Large intestine (tissue), 3 donors: ENCODE results near the gene MYO9B. TPM values are rescaled to one million over a fixed set of nuclear protein-coding genes. Genes with fewer than 3 reads are reported as not detected.
"Not testable (repeated sequence)": the region's sequence is repeated elsewhere in the genome, so short reads cannot be mapped to it uniquely, and the experiment has no call there.

ENCODE experiments used
- DNase-seq, 2 donors: peaks; one replicate each; pipeline versions ENCODE4 v3.0.0 to v3.0.0-alpha.2; 2013
- H3K27ac ChIP-seq: one replicate; pipeline ENCODE4 v1.5.1; 2013; ENCODE audit warnings: low read length
- H3K27me3 ChIP-seq: 2 replicates; pipeline ENCODE4 v1.6.1; 2013; ENCODE audit warnings: low read length; ENCODE audit not compliant: control insufficient read depth, insufficient read depth
- H3K36me3 ChIP-seq: 2 replicates; pipeline ENCODE4 v1.6.1; 2013; ENCODE audit warnings: low read length; ENCODE audit not compliant: control insufficient read depth, insufficient read depth
- H3K4me1 ChIP-seq: one replicate; pipeline ENCODE4 v1.6.1; 2013; ENCODE audit warnings: low read length; ENCODE audit not compliant: control insufficient read depth, insufficient read depth
- H3K4me3 ChIP-seq: one replicate; pipeline ENCODE4 v1.5.1; 2013; ENCODE audit warnings: low read length
- H3K9me3 ChIP-seq: one replicate; pipeline ENCODE4 v1.6.1; 2013; ENCODE audit warnings: mild to moderate bottlenecking, low read depth, low read length, moderate library complexity; ENCODE audit not compliant: control insufficient read depth
- WGBS: methylation state at CpG from one replicate; pipeline ENCODE4 v1.1.5; 2013; ENCODE audit warnings: low lambda C conversion rate; ENCODE audit not compliant: insufficient coverage; 5-methylcytosine and 5-hydroxymethylcytosine counted together
- polyA plus RNA-seq: library from polyadenylated mRNA; unstranded; fragments of 120-200 nt; gene quantifications from one replicate; pipeline ENCODE4 v1.2.1, GENCODE V29; 2013

Gene MYO9B
- polyA plus RNA-seq, 1 donor = 49.8 TPM

- no peaks in the 10 kb centered on the region for H3K27me3 ChIP-seq
- peaks cover 3% of the 10 kb centered on the region for H3K4me1 ChIP-seq
- H3K27ac ChIP-seq = peak overlapping the region; percentile 64
- H3K9me3 ChIP-seq = no peaks in the 10 kb centered on the region
- no peak overlapping the region for H3K4me3 ChIP-seq
- 100% methylated on average over 2 of the region's 23 CpGs for WGBS
- peaks cover 5% of the 10 kb centered on the region for H3K36me3 ChIP-seq
- DNase-seq = peak; percentile 23 to 33
Observed at GRCh38 chr19:17125728-17126677, 50.4 kb downstream of the MYO9B start.

GRCh38 chr19:17127671-17128070 lies 52.1 kb downstream of the MYO9B start:
- Histone ChIP-seq H3K4me3 (no peak overlapping the region), H3K27me3 (no peaks in the 10 kb centered on the region), H3K27ac (no peak overlapping the region), H3K4me1 (peaks cover 3% of the 10 kb centered on the region), H3K36me3 (peaks cover 5% of the 10 kb centered on the region), H3K9me3 (no peaks in the 10 kb centered on the region)
- DNase-seq = no peak
- no CpG with 5 or more reads among the region's 6 CpGs for WGBS

GRCh38 chr19:17128403-17128802 lies 52.8 kb downstream of the MYO9B start:
- WGBS = no CpG with 5 or more reads among the region's 12 CpGs
- no peaks in the 10 kb centered on the region for H3K9me3 ChIP-seq
- peaks cover 3% of the 10 kb centered on the region for H3K4me1 ChIP-seq
- no peak for DNase-seq
- H3K36me3 ChIP-seq = peaks cover 5% of the 10 kb centered on the region
- no peak overlapping the region for H3K4me3 ChIP-seq
- no peak overlapping the region for H3K27ac ChIP-seq
- H3K27me3 ChIP-seq = no peaks in the 10 kb centered on the region

DNA sequence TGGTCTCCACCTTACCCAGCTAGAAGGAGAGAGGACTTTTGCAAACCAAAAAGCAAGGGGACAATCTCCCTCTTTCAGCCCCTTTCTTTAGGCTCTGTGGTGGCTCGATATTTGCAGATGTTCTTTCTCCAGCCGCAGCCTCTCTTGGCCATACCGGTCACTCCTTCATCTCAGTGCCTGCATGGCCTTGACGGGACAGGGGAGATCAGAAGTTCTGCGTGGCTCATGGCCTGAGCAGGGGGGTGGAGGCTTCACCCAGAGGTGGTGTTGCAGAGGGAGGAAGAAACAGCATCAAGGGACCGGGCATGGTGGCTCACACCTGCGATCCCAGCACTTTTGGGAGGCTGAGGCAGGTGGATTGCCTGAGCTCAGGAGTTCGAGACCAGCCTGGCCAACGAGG lies 53.2 kb downstream of the MYO9B start:
- peaks cover 3% of the 10 kb centered on the region for H3K4me1 ChIP-seq
- no peaks in the 10 kb centered on the region for H3K9me3 ChIP-seq
- H3K27me3 ChIP-seq = no peaks in the 10 kb centered on the region
- no peak overlapping the region for H3K4me3 ChIP-seq
- H3K27ac ChIP-seq = no peak overlapping the region
- no peak for DNase-seq
- no CpG with 5 or more reads among the region's 9 CpGs for WGBS
- H3K36me3 ChIP-seq = peaks cover 5% of the 10 kb centered on the region

GRCh38 chr19:17129377-17129776 lies 53.8 kb downstream of the MYO9B start:
- H3K9me3 ChIP-seq = no peaks in the 10 kb centered on the region
- peaks cover 3% of the 10 kb centered on the region for H3K4me1 ChIP-seq
- no peaks in the 10 kb centered on the region for H3K27me3 ChIP-seq
- no peak overlapping the region for H3K4me3 ChIP-seq
- no peak overlapping the region for H3K27ac ChIP-seq
- H3K36me3 ChIP-seq = peaks cover 5% of the 10 kb centered on the region
- DNase-seq = no peak
- no CpG with 5 or more reads among the region's 12 CpGs for WGBS

- no peaks in the 10 kb centered on the region for H3K36me3 ChIP-seq
- peak overlapping the region; percentile 86 for H3K27ac ChIP-seq
- peak; percentile 83 to 88 for DNase-seq
- peaks cover 12% of the 10 kb centered on the region for H3K4me1 ChIP-seq
- no peaks in the 10 kb centered on the region for H3K27me3 ChIP-seq
- 83% methylated on average over 2 of the region's 30 CpGs for WGBS
- peak overlapping the region; percentile 13 for H3K4me3 ChIP-seq
- H3K9me3 ChIP-seq = no peaks in the 10 kb centered on the region
Observed at GRCh38 chr19:17135001-17135853, 59.6 kb downstream of the MYO9B start.

- Histone ChIP-seq H3K36me3 (no peaks in the 10 kb centered on the region), H3K4me1 (peaks cover 12% of the 10 kb centered on the region), H3K4me3 (no peak overlapping the region), H3K27me3 (no peaks in the 10 kb centered on the region), H3K9me3 (no peaks in the 10 kb centered on the region), H3K27ac (peak overlapping the region; percentile 86)
- WGBS = no CpG with 5 or more reads among the region's 9 CpGs
- DNase-seq = no peak
Observed at GRCh38 chr19:17136021-17136420, 60.4 kb downstream of the MYO9B start.

DNA sequence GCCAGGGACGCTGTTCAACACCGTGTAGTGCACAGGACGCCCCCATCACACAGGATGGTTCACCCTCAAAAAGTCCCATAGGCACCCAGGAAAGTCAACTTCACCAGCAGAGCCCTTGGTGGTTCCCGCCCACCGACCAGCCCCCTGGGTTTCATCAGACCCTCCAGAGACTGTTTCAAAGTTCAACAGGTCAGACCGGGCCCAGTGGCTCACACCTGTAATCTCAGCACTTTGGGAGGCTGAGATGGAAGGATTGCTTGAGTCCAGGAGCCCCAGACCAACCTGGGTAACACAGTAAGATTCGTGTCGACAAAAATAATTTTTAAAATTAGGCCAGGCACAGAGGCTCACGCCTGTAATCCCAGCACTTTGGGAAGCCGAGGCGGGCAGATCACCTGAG lies 61.0 kb downstream of the MYO9B start:
- Histone ChIP-seq H3K27ac (peak overlapping the region; percentile 86), H3K36me3 (no peaks in the 10 kb centered on the region), H3K4me3 (no peak overlapping the region), H3K4me1 (peaks cover 12% of the 10 kb centered on the region), H3K9me3 (no peaks in the 10 kb centered on the region), H3K27me3 (no peaks in the 10 kb centered on the region)
- DNase-seq = no peak
- no CpG with 5 or more reads among the region's 11 CpGs for WGBS

- WGBS = no CpG with 5 or more reads among the region's 10 CpGs
- H3K9me3 ChIP-seq = no peaks in the 10 kb centered on the region
Observed at GRCh38 chr19:17137417-17137816, 61.8 kb downstream of the MYO9B start.

GRCh38 chr19:17138052-17138846 lies 62.7 kb downstream of the MYO9B start:
- WGBS = no CpG with 5 or more reads among the region's 10 CpGs
- DNase-seq = peak in 1 of 2 donors; percentile 28
- H3K27ac ChIP-seq, H3K4me3 ChIP-seq, H3K27me3 ChIP-seq, H3K36me3 ChIP-seq, H3K9me3 ChIP-seq: not testable (repeated sequence)
- peaks cover 12% of the 10 kb centered on the region for H3K4me1 ChIP-seq

More at GRCh38 chr19:17137417-17137816, 61.8 kb downstream of the MYO9B start:
- Histone ChIP-seq H3K36me3 (peaks cover 2% of the 10 kb centered on the region), H3K27me3 (no peaks in the 10 kb centered on the region), H3K4me3 (no peak overlapping the region), H3K4me1 (peaks cover 12% of the 10 kb centered on the region), H3K27ac (no peak overlapping the region)
- DNase-seq = peak; percentile 27 to 52
